ENCODE measurements around the gene HCFC2.
"Not testable (repeated sequence)": the region's sequence is repeated elsewhere in the genome, so short reads cannot be mapped to it uniquely, and the experiment has no call there.

Gene HCFC2

GRCh38 chr12:104064031-104064841 is at the start of gene HCFC2:
HCFC2 (plus strand) TSS chr12:104064531; CDS start chr12:104064561, 30 bp downstream.
- peak within 1 kb of the TSS; percentile 96 for H3K4me3 Mint-ChIP-seq
- no peaks in the 10 kb centered on the region for H3K9me3 Mint-ChIP-seq
- DNase-seq (ENCODE audit: low spot score) = peak; percentile 91
- peak within 1 kb of the TSS; percentile 84 for H3K27ac Mint-ChIP-seq
- peaks cover 11% of the 10 kb centered on the region for H3K36me3 Mint-ChIP-seq (ENCODE audit: low read depth)
- H3K4me1 Mint-ChIP-seq (ENCODE audit: low read depth) = peaks cover 16% of the 10 kb centered on the region
- H3K27me3 Mint-ChIP-seq (ENCODE audit: low read depth) = peaks cover 32% of the 10 kb centered on the region

- H3K4me3 Mint-ChIP-seq; H3K36me3 Mint-ChIP-seq (ENCODE audit: low read depth); DNase-seq (ENCODE audit: low spot score); H3K4me1 Mint-ChIP-seq (ENCODE audit: low read depth); H3K9me3 Mint-ChIP-seq; H3K27ac Mint-ChIP-seq: not testable (repeated sequence)
- peaks cover 22% of the 10 kb centered on the region for H3K27me3 Mint-ChIP-seq (ENCODE audit: low read depth)
These were observed 42.5 kb upstream of the HCFC2 start for GRCh38 chr12:104021862-104022261.

GRCh38 chr12:104022786-104023185 is 41.5 kb upstream of the HCFC2 start:
- Mint-ChIP-seq H3K27ac (no peak overlapping the region), H3K4me3 (no peak overlapping the region), H3K27me3 (ENCODE audit: low read depth) (peaks cover 27% of the 10 kb centered on the region), H3K4me1 (ENCODE audit: low read depth) (no peaks in the 10 kb centered on the region), H3K36me3 (ENCODE audit: low read depth) (no peaks in the 10 kb centered on the region), H3K9me3 (peaks cover 4% of the 10 kb centered on the region)
- no peak for DNase-seq (ENCODE audit: low spot score)

GRCh38 chr12:104023710-104024109 is 40.6 kb upstream of the HCFC2 start:
- peaks cover 4% of the 10 kb centered on the region for H3K9me3 Mint-ChIP-seq
- no peak overlapping the region for H3K27ac Mint-ChIP-seq
- DNase-seq (ENCODE audit: low spot score) = no peak
- H3K4me3 Mint-ChIP-seq = no peak overlapping the region
- H3K4me1 Mint-ChIP-seq (ENCODE audit: low read depth) = no peaks in the 10 kb centered on the region
- H3K36me3 Mint-ChIP-seq (ENCODE audit: low read depth) = no peaks in the 10 kb centered on the region
- peaks cover 33% of the 10 kb centered on the region for H3K27me3 Mint-ChIP-seq (ENCODE audit: low read depth)

- no peaks in the 10 kb centered on the region for H3K36me3 Mint-ChIP-seq (ENCODE audit: low read depth)
- H3K27me3 Mint-ChIP-seq (ENCODE audit: low read depth) = peaks cover 37% of the 10 kb centered on the region
- H3K4me1 Mint-ChIP-seq (ENCODE audit: low read depth) = no peaks in the 10 kb centered on the region
- H3K27ac Mint-ChIP-seq = no peak overlapping the region
- peaks cover 4% of the 10 kb centered on the region for H3K9me3 Mint-ChIP-seq
- no peak overlapping the region for H3K4me3 Mint-ChIP-seq
- no peak for DNase-seq (ENCODE audit: low spot score)
These were observed 40.0 kb upstream of the HCFC2 start for GRCh38 chr12:104024348-104024747.

- peaks cover 32% of the 10 kb centered on the region for H3K27me3 Mint-ChIP-seq (ENCODE audit: low read depth)
- H3K4me3 Mint-ChIP-seq = no peak overlapping the region
- H3K4me1 Mint-ChIP-seq (ENCODE audit: low read depth) = no peaks in the 10 kb centered on the region
- H3K27ac Mint-ChIP-seq = no peak overlapping the region
- no peaks in the 10 kb centered on the region for H3K36me3 Mint-ChIP-seq (ENCODE audit: low read depth)
- H3K9me3 Mint-ChIP-seq = peaks cover 4% of the 10 kb centered on the region
- no peak for DNase-seq (ENCODE audit: low spot score)
These were observed 38.6 kb upstream of the HCFC2 start for GRCh38 chr12:104025771-104026170.

- DNase-seq (ENCODE audit: low spot score) = no peak
- Mint-ChIP-seq H3K27me3 (ENCODE audit: low read depth) (peaks cover 24% of the 10 kb centered on the region), H3K4me3 (no peak overlapping the region), H3K4me1 (ENCODE audit: low read depth) (no peaks in the 10 kb centered on the region), H3K27ac (no peak overlapping the region), H3K9me3 (peaks cover 4% of the 10 kb centered on the region), H3K36me3 (ENCODE audit: low read depth) (no peaks in the 10 kb centered on the region)
These were observed 37.3 kb upstream of the HCFC2 start for GRCh38 chr12:104026841-104027599.

GRCh38 chr12:104030596-104030995 is 33.7 kb upstream of the HCFC2 start:
- H3K4me1 Mint-ChIP-seq (ENCODE audit: low read depth); H3K36me3 Mint-ChIP-seq (ENCODE audit: low read depth); H3K27ac Mint-ChIP-seq; H3K4me3 Mint-ChIP-seq; DNase-seq (ENCODE audit: low spot score); H3K9me3 Mint-ChIP-seq: not testable (repeated sequence)
- H3K27me3 Mint-ChIP-seq (ENCODE audit: low read depth) = peaks cover 27% of the 10 kb centered on the region

GRCh38 chr12:104036143-104036542 is 28.2 kb upstream of the HCFC2 start:
- not testable (repeated sequence) for H3K9me3 Mint-ChIP-seq; H3K4me3 Mint-ChIP-seq; DNase-seq (ENCODE audit: low spot score); H3K4me1 Mint-ChIP-seq (ENCODE audit: low read depth); H3K36me3 Mint-ChIP-seq (ENCODE audit: low read depth); H3K27ac Mint-ChIP-seq
- H3K27me3 Mint-ChIP-seq (ENCODE audit: low read depth) = peaks cover 26% of the 10 kb centered on the region

GRCh38 chr12:104039769-104040168 is 24.6 kb upstream of the HCFC2 start:
- H3K27ac Mint-ChIP-seq, H3K4me3 Mint-ChIP-seq: not testable (repeated sequence)

GRCh38 chr12:104042580-104042979 is 21.8 kb upstream of the HCFC2 start:
- no peaks in the 10 kb centered on the region for H3K9me3 Mint-ChIP-seq
- peaks cover 23% of the 10 kb centered on the region for H3K27me3 Mint-ChIP-seq (ENCODE audit: low read depth)
- no peaks in the 10 kb centered on the region for H3K36me3 Mint-ChIP-seq (ENCODE audit: low read depth)
- no peak overlapping the region for H3K4me3 Mint-ChIP-seq
- no peak overlapping the region for H3K27ac Mint-ChIP-seq
- H3K4me1 Mint-ChIP-seq (ENCODE audit: low read depth) = peaks cover 2% of the 10 kb centered on the region
- DNase-seq (ENCODE audit: low spot score) = no peak

More at GRCh38 chr12:104039769-104040168, 24.6 kb upstream of the HCFC2 start:
- peaks cover 39% of the 10 kb centered on the region for H3K27me3 Mint-ChIP-seq (ENCODE audit: low read depth)
- DNase-seq (ENCODE audit: low spot score); H3K9me3 Mint-ChIP-seq; H3K36me3 Mint-ChIP-seq (ENCODE audit: low read depth); H3K4me1 Mint-ChIP-seq (ENCODE audit: low read depth): not testable (repeated sequence)

GRCh38 chr12:104044158-104044557 is 20.2 kb upstream of the HCFC2 start:
- Mint-ChIP-seq H3K4me3 (no peak overlapping the region), H3K36me3 (ENCODE audit: low read depth) (no peaks in the 10 kb centered on the region), H3K27ac (no peak overlapping the region), H3K9me3 (no peaks in the 10 kb centered on the region), H3K4me1 (ENCODE audit: low read depth) (peaks cover 2% of the 10 kb centered on the region), H3K27me3 (ENCODE audit: low read depth) (peaks cover 28% of the 10 kb centered on the region)
- no peak for DNase-seq (ENCODE audit: low spot score)

GRCh38 chr12:104046306-104046705 is 18.0 kb upstream of the HCFC2 start:
- Mint-ChIP-seq H3K4me3 (no peak overlapping the region), H3K36me3 (ENCODE audit: low read depth) (no peaks in the 10 kb centered on the region), H3K4me1 (ENCODE audit: low read depth) (peaks cover 6% of the 10 kb centered on the region), H3K27me3 (ENCODE audit: low read depth) (peaks cover 45% of the 10 kb centered on the region), H3K27ac (no peak overlapping the region), H3K9me3 (no peaks in the 10 kb centered on the region)
- DNase-seq (ENCODE audit: low spot score) = no peak

- peaks cover 53% of the 10 kb centered on the region for H3K27me3 Mint-ChIP-seq (ENCODE audit: low read depth)
- no peak overlapping the region for H3K4me3 Mint-ChIP-seq
- DNase-seq (ENCODE audit: low spot score) = no peak
- no peaks in the 10 kb centered on the region for H3K9me3 Mint-ChIP-seq
- peaks cover 6% of the 10 kb centered on the region for H3K4me1 Mint-ChIP-seq (ENCODE audit: low read depth)
- no peak overlapping the region for H3K27ac Mint-ChIP-seq
- no peaks in the 10 kb centered on the region for H3K36me3 Mint-ChIP-seq (ENCODE audit: low read depth)
These were observed 16.2 kb upstream of the HCFC2 start for GRCh38 chr12:104048162-104048561.

All from T-helper 2 cell treated with Interferon-gamma antibody and Interleukin-4, amounts not matched to agents 5 μg/mL and 100 μg/mL, for 36 hours (primary cell).